Activated gamma-delta T cell (primary cell): ENCODE measurements around the gene DSN1.

Experiments
- DNase-seq: peaks from one replicate; lab custom pipeline; 2025; lab: John Stamatoyannopoulos, UW

Gene DSN1

DNA sequence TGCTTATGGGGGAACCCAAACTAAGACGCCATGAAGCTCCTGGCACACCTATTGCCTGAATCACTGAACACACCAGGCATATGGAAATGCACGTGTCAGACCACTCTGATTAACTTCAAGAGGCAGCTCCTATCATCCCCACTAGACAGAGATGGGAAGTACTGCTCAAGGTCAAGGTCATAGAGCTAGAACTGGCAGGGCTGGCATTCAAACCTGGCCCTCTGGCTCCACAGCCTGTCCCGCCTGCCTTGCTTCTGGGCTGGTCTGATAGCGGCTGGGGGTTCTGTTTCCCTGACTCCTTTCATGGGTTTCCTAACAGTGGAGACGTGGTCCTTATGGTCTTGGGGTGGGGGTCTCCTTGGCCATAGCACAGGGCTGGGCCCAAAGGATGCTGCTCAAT is 22.6 kb upstream of the DSN1 start:
- DNase-seq, result no peak

DNA sequence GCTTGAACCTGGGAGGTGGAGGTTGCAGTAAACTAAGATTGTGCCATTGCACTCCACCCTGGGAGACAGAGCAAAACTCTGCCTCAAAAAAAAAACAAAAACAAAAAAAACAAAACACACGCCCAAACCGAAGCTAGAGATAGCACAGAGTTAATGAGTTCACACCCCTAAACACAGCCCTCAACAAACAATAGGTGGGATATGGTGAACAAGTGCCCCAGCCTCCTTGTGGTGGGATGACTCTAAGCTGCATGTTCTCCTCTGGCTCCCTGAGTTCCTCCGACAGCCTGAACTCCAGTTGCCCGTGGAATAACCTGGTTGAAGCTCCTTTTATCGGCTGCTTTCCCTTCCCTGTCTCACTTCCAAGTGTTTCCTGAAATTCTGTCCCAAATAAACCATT is 22.1 kb upstream of the DSN1 start:
- DNase-seq, result no peak

DNA sequence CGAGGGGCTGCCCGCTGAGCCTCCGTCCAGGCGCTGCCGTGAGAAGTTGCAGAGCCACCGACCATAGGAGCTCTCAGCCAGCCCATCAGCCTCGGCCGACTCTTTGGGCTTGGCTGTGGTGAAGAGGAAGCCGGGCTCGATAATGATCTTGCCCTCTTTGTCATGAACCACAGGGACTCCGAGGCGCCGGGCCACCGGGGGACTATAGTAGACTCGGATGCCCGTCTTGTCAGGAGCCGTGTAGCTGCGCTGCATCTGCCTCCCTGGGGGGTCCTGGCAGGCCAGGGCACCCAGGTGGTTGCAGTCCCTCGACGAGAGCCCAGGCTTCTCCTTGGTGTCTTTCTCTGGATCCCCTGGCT is 20.5 kb upstream of the DSN1 start:
- no peak for DNase-seq

DNA sequence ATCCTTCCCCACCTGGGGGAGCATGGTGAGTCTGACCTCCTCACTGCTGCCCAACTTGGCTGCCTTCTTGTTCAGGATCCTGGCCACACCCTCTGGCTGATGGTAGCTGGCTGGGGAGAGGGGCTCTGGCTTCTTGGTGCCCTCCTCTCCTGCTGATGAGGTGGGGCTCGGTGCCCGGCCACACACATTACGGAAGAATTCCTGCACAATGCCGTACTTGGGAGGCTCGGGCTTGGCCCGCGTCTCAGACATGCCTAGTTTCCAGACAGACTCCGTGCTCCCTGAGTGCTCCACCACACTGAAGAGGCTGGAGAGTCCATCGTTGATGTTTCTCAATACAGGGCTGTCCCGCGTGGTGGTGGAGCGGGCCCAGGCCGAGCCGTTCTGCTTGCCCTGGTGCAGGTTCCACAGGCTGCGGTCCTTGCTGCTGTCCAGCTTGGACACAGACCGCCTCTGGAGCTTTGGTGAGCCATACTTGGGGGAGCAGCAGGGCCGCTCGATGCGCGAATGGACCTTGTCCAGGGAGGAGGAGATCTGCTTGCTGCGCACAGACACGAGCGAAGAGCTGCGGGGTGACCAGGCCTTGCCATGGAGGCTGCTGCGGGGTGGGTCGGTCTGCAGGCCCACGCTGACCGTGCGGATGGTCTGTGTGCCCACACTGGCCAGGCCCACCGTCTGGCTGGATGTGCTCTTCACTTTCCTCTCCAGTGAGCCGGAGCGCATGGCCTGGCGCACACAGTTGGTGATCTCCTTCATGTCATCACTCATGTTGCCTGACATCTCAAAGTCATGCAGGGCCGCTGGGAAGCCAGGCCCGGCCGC is 19.9 kb upstream of the DSN1 start:
- DNase-seq, result no peak

DNA sequence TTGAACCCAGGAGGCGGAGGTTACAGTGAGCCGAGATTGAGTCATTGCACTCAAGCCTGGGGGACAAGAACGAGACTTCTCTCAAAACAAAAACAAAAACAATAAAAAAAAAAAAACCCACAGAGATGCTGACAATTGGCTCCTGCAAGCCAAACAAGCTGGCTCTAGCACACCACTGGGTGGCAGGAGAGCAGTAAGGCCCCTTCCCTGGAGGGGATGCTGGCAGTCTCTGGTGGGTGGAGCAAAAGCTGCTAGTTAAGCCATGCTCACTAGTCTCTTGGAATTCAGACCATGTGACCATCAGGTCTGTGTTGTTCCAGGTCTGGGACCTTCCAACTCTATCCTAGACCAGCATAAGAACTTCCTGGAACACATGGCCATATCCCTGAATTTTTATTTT is 18.9 kb upstream of the DSN1 start:
- DNase-seq, result no peak

DNA sequence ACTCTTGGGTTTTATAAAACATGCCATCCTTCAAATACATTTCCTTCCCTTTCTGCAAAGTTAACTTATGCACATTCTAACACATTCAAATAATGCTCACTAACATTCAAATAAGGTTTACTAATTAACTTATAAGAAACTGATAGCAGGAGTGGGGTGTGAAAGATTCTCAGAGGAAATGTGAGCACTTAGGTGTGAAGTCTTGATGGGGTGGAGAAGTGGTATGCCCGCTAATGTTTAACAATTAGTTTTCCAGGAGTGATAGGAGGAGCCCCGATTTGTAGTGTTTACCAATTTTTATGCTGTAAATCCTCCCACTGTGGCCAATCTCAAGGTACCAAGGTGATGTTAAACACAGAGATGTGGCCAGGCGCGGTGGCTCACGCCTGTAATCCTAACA is 18.3 kb upstream of the DSN1 start:
- no peak for DNase-seq

DNA sequence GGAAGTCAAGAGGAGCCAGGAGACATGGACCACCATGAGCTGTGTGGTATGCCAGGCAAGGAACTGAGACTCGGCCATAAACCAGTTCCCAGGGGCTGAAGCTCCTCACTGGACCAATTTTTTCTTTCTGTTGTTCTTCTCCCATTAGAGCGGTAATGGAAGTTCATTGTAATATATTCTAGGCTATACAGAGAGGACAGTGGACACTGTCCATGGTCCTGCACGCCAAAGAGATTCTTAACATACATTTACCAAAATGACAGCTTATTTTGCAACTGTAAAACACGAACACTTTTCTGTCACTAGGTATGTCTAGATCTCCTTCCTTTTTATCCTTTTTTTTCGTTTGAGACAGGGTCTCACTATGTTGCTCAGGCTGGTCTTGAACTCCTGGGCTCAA is 13.1 kb upstream of the DSN1 start:
- no peak for DNase-seq

DNA sequence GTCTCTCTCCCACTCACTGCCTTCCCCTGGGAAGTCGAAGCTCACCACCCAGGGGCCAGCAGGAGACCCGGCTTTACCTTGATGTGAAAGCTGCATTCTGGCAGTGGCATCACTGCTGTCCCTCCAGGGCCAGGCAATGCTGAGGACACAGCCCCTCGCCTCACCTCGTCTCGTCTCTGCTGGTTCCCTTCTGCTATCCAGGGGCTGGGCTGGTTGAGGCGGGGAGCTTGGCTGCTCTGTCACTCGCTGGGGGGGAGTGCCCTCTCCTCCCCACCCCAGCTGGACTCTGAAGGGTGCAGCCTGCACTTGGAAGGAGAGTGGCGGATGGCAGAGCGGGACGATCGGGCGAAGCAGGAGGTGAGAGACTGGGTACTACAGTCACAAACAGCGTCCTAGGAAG is 12.7 kb upstream of the DSN1 start:
- no peak for DNase-seq

DNA sequence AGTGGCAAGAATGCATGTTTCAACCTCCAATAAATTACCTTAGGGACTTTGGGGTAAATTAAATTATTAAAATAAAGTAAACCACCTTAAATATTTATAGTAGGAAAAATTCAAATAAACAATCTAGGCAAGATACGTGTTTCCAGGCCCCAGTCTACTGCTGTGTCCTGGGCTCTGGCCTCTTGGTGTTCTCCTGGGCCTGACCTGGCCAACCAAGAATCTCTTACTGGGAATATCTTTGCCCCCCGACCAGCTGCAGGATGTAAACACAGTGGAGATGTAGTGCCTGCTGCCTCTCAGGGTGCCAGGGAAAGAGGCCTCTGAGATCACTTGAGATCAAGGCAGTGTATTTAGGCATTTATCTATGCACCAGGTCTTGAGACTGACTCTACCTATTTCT is 11.7 kb upstream of the DSN1 start:
- no peak for DNase-seq

DNA sequence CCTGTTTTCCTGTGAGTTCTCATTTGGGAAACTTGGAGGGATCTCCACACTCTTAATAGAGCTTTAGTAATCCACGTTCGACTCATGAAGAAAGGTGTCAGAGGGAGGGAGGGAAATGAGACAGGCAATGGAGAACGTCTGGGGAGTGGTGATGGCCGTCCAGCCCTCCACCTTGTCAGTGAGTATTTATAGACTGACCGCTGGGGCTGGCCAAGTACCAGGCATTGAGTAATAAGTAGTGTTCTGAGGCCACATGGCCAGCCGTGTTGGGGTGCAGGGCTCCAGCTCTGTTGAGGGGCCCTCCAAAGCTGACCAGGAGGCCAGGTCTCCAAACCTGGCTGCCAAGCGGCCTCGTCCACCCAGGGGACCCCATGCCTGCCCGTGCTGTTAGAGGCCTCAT is 11.3 kb upstream of the DSN1 start:
- no peak for DNase-seq

DNA sequence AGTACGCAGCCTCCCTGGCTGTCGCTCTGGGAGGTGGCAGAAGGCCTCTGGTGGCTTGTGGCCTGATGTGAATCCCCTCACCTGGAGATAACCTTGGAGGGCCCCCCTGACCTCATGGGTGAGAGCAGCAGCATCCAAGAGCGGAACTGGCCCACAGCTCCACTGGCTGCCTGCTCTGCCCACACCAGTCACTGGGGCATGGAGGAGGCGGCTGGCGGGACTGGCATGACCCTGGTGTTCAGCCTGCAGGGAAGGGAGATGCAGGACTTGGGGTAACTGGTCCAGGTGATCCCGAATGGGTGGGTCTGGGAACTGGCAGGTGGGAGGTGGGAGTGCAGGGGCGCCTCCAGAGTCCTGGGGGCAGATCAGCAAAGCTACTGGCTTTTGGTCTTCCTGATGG is 10.6 kb upstream of the DSN1 start:
- no peak for DNase-seq

DNA sequence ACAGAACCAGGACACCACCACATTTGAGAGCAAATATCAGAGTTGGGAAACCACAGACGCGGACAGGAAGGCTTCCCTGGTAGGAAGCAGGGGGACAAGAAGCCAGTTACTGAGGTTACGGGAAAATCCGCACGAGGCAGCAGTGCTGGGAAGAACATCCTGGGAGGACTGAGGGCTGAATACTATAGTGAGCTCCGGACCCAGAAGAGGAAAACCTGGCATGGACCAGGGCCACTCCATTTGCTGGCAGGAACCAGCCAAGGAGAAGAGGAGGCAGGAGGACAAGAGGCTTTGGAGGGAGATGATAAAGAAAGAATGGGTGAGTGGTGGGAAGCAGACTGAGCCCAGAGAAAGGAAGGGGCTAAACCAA is 6.1 kb upstream of the DSN1 start:
- DNase-seq, result no peak

DNA sequence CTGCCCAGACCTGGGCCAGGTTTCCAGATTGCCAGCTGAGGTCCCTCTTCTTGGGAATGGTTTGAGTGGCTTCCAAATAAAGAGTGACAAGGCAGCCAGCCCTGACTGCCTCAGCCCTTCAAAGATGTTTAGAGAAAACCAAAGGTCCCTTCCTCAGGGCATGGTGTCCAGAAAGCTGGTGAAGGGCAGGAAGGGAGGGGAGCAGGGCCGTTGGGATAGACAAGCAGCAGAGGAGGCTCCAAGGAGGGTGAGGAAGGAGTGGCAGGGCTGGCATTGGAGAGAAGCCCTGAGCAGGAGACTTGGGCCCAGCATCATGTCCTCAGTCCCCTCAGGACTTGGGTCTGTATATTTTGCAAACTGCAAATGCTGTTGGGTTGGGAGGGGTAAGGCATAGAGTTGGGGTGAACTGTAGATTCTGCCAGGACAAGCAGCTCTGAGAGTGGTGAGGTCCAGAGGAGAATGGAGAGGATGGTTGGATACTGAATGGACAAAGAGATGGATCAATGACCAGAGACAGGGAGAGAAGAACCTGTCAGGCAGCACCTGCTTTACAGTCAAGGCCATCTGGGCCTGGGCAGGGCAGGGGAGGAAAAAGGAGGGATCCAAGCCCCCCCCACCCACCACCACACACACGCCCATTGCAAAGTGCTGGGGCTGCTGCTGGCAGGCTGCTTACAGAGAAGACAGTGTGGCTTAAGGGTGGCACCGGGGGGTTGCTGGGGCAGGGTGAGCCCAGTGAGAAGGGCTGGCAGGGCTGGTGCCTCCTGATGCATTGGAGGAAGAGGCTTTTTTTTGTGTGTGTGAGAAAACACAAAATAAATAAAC is 5.5 kb upstream of the DSN1 start:
- no peak for DNase-seq

DNA sequence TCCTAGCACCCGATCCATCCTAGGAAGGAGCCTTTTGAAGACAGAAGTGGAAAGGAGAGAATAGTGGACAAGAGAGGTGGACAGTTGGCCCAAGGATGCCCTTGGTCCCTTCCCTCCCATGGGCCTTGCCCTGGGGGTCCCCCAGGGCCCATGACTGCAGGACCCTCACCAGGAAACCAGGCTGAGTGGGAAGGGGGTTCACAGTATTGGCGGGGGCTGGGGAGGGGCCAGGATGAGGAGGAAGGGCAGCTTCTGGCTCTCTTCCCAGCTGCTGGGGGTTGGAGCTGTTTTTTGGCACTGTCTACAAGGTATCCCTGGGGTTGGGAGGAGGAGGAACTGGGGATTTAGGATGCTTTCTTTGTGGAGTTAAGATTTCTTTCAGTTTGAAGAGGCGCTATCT is 4.0 kb upstream of the DSN1 start:
- DNase-seq, result no peak

DNA sequence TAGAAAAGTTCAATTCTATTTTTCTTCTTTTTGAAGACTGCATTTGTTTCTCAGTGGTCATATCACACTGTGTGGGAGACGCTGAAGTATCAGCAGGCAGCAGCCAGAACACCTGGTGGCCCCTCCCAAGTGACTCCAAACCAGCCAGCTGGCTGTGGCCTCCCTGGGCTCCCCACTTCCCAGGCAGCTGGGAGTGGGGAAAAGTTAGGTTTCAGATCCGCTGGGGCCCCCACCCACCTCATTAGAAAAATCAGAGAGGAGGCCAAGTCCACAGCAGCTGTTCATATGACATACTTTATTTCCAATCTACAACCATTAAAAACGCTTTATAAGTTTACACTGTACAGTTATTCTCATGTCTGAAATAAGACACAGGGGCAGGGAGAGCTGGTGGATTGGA is 3.6 kb upstream of the DSN1 start:
- no peak for DNase-seq

DNA sequence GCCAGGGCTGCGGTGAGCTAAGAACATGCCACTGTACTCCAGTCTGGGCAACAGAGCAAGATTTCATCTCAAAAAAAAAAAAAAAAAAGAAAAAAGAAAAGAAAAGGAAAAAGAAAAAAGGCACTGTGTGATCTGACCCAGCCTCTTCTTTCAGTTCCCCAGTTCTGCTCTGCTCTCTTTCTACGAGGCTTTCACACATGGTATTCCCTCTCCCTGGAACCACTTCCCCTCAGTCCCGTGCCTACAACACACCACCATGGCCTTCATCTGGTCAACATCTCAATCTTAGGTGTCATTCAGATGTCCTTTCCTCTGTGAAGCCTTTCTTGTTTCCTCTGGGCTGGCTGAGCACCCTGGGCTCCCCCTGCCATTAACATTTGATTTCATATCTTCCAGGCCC is 2.3 kb upstream of the DSN1 start:
- no peak for DNase-seq

DNA sequence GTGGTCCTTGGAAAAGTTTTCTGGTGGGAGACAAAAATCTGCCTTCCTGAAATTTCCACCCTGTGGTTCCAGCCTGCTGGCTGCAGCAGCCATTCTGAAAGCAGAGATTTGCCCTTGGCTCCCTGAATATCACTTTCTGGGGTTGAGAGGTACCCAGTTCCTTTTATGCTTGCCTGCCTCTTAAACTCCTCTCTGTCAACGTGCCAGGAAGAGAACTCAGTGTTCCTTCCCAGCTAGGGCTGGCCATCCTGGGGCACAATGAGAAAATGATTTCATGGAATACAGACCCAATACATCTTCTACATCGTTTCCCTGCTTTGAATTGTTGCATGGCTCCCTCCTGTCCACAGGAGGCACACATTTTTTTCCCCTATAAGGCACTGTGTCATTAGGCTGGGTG is 1.6 kb upstream of the DSN1 start:
- no peak for DNase-seq

DNA sequence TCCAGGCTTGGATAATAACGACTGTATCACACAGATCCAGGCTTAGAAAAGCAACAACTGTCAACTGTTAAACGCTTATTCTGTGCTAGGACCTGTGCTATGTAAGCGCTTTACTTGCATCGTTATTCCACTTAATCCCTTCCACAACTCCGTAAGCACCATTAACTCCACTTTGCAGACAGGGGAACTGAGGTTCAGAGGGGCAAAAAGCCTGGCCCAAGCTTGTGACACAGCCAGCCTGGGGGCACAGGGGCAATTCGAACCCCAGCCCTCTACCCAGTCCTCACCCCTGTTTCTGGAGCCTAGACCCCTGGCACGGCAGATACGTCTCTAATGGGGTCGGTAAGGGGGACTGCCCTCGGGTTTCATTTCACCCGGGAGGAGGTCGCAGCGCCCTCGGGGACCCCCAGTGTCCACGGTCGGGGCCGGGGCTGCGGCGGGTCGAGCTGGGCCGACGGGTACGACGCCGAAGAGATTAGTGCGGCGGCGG is 411 bp downstream of the DSN1 start:
- no peak for DNase-seq

DNA sequence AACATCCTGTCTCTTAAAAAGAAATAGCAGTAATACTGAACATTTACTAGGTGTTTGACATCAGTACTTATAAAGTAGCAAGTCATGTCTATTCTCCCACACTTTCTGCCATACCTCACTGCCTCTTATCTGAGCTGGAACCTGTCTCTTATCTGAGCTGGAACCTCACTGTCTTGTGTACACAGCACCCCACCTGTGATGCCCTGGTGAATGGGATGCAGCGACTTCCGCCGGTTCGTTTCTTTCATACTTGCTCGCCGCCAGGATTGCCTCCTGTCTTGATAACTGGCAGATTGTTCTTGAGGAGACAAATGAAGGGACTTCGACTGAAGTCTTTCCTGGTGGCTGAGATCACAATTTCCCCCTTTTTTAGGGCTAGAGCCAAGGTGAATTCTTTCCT is 2.9 kb downstream of the DSN1 start:
- no peak for DNase-seq

DNA sequence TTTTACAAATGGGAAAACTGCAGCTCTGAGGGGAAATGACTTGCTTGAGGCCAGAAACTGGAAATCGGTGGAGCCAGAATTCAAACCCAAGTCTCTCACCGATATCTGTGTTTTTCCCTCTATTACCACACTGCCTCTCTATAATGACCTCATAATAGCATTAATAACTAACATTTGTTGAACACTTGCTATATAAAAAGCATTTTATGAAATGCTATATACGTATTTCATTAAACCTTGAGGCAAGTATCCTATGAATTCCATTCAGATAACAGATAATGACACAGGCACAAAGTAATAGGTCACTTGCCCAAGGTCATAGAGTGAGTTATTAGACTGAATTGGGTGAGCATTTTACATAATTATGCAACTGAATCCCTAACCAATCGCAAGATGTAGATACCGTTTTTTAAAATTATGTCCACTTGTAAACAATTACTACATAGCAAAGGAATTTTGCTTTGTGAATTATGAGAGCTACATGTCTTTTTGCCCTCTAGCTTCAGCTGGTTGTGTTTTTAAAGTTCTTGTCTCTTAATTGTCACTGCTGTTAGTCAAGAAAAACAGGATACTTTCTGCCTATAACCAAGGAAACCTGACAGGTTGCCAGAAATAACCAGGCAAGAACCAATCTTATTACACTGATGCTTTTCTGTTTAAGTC is 4.7 kb downstream of the DSN1 start:
- DNase-seq, result no peak

DNA sequence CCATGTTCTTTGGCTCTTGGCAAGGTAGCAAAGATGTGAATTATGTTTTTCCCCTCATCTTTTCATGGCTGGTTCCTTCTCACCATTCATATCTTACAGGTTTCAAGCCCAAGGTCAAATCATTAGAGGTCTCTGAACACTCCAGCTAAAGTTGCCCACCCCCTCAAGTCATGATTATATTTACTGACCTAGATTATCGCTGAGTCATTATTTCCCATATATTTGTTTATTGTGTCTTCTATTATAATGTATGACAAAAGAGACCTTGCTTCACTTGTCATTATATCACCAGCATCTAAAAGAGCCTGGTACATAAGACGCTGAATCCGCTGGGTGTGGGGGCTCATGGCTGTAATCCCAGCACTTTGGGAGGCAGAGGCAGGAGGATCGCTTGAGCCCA is 12.4 kb downstream of the DSN1 start:
- DNase-seq, result no peak

DNA sequence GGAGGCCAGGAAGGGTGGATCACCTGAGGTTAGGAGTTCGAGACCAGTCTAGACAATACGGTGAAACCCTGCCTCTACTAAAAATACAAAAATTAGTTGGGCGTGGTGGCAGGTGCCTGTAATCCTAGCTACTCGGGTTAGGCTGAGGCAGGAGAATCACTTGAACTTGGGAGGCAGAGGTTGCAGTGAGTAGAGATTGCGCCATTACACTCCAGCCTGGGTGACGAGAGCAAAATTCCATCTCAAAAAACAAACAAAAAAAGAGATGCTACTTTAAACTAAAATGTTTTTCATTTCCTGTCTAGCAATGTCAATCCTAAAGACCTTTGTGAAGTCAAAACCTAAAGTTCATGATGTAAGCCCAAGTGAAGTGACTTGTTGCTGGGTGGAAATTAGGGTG is 12.9 kb downstream of the DSN1 start:
- no peak for DNase-seq

DNA sequence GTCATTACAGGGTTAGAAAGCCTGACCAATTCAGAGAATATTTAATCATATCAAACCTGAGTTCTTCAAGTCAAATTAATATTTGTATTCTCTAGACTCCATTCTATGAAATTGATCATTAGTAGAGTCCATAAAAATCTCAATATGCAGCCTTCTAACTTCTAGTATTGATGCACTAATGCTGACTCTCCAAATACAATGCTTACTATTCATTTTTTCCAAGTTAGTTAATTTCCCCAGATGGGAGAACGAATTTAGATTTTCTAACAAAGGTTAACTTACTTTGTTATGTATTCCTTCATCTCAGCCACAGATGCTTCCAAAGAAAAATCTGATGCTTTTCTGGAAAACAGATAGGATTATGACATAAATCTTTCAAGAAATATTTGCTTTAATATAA is 15.3 kb downstream of the DSN1 start:
- no peak for DNase-seq
